HG02943 (cell line): ENCODE results near the gene MRPL41.
"Not testable (repeated sequence)": the region's sequence is repeated elsewhere in the genome, so short reads cannot be mapped to it uniquely, and the experiment has no call there.

Experiments
- ATAC-seq: cut with Tn5 transposase; IDR thresholded peaks from one replicate; pipeline ENCODE4 v1.9.1; 2021; ENCODE audit warnings: mild to moderate bottlenecking, low read depth, moderate library complexity; ENCODE audit not compliant: unreplicated experiment

MRPL41 gene

DNA sequence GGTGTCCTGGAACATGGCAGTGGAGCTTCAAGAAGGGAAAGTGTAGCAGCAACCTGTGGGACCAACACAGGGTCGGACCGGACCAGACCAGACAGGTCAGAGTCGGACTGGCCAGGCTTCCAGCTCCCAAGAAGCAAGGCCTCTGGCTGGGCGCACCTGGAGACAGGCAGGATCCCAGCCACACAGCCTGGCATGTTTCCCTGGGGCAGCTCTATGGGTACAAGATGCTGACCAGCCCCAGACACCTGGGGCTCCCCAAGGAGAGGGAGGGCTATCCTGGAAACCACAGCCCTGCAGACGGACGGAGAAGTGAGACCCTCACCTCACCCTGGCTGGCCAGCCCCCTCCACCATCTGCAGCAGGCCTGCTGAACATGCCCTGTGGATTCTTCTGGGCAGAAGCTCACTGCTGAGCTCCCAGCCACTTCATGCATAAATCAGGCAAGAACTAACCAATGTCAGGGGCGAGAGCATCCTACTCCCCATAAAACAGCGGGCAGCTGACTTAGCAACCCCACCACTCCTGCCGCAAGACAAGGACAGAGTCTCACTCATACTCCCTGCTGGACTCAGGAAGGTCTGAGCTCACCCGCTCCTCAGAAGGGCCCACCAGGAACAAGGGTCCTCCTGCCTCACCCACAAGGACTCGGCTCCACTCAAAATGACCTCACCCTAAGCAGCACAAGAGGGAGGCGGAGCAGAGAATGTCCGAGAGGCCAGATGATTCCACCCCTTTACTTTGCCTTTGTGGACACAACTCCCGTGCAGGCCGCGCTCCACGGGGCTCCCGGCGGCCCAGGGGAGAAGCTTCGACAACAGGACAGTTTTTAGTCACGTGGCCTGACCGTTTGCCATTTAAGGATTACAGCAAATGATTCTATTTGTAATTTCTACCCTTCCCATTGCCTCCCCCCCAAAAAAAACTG is 29.9 kb downstream of the MRPL41 start:
- no peak for ATAC-seq

DNA sequence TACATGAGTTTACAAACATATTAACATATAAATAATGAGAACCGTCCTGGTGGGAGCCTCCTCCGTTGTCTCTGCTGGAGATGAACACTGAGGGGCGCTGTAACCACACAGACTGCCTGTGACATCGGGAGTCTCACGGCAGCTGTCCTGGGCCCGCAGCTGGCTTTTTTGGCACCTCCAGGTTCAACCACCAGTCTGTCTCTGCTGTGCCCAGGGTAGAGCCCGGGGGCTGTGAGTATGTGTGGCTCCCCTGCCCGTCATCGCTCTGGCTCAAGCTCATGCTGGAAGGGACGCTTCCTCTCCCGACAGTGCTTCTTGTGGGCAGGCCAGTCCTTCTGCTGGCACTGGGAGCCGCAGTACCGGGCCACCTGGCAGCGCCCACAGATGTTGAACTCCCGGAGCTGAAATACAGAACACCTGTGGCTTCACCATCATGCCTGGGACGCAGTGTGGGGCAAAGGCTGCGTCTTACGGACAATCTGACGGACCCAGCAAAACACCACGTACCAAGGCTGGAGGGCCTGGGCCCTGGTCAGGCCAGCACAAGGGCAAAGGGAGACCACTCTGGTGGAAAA is 30.7 kb downstream of the MRPL41 start:
- ATAC-seq, result no peak

DNA sequence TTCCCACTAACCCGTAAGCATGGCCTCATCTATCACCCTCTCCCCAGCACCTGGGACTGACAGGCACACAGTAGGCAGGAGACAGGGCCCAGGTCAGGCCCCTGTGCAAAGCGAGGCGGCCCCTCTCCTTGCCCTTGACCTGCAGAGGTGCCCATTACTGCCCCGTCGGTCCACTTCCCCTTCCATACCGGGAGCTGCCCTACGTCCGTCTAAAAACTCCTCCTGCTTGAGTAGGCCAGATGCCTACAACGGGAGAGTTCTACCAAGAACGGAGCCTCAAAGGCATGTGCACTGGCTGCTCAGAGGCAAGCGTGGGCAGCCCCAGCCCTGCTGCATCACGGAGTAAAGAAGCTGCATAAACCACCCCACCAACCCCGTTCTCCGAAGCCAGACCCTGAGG is 31.7 kb downstream of the MRPL41 start:
- no peak for ATAC-seq

DNA sequence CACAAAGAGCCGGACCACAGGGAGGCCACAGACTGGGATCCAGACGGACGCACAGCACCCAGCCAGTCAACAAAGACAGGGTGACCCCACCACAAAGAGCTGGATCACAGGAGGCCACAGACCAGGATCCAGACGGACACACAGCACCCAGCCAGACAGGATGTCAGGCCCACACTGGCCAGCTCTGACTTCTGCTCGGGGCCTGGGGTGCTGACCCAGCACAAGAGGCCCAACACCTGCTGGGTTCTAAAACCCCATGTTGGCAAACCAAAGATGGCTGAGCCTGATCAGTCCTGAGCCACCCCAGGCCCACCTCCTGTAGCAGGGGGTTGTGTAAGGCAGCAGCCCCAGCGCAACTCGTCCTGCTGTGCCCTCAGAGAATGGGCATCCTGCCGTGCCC is 32.3 kb downstream of the MRPL41 start:
- no peak for ATAC-seq

DNA sequence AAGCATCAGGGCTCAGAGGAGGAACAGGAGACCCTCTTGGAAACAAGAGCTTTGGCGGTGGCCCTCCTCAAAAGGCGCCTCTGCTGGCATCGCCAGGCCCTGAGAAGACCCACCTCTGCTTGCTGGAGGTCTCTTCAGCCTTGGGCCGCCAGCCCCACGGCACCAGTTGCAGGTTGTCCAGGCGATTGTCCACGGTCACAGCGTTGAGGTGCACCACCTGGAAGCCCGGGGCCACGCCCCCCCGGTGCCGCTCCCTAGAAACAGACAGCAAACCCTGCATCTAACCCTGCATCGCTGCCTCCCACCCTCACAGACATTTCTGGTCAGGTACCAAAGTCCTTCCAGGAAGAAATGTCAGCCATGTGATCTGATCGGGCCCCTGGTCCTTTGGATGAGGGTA is 35.2 kb downstream of the MRPL41 start:
- no peak for ATAC-seq

DNA sequence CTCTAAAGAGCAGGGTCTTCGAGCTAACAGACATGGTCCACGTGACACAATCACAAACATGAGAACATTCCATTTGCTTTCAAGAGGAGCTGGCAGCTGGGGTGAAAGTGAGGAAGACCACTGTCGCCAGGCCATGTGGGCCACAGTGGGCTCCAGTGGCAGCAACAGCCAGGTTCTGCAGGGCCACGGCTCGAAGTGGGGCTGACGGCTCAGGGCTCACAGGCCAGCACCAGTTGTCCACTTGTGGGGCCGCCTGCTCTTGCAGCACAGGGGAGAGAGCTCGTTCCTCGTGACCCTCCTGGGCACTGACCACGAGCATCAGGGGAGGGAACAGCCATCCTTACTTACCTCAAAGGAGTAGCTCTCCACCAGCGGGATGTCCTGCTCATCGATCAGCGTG is 36.6 kb downstream of the MRPL41 start:
- no peak for ATAC-seq

DNA sequence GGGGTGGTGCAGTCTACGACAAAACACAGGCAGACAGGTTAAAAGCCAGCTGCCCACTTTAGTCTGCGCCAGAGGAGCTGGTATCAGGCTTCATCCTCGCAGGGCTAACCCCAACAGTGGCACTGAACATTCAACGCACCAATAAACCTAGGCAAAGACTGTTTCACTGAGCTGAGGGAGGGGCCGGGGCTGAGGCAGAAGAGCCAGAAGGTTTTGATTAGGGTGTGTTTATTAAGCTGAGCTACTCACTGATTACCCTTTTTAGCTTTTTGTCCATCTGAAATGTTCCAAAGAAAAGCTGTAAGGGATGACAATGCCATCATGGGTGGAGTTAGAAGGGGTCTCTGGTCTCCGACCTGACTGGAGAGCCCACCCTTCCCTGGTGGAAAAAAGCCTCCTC is 37.2 kb downstream of the MRPL41 start:
- no peak for ATAC-seq

DNA sequence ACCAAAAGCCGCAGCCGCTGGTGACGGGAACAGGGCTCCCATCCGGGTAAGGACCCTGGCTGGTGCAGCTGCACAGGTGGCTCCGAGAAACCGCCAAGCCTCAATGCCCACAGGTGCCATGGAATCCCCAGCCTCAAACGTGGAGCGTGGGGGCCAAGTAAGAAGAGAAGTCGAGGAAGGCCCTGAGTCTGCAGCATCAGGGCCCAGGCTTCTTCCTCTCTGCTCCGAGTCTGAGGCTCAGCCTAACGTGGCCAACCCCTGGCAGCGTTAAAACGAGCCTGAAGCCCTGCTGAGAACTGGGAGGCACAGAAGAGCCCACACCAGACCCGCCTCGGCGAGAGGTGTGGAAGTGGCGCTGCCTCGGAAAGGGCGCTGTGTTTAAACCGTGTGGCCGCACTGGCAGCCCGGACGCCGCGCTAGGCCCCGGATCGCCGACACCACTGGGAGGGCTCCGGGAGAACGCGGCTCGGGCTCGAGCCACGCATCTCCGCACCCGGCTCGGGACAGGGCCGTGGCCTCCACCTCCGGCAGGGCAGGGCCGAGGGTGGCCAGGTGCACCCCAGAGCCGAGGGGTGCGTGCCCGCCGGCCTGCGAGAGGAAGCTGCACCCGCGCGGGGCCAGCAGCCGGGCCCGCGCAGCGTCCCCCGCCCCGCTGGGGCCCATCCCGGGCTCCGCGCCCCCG is 37.9 kb downstream of the MRPL41 start:
- peak; percentile 16 for ATAC-seq

DNA sequence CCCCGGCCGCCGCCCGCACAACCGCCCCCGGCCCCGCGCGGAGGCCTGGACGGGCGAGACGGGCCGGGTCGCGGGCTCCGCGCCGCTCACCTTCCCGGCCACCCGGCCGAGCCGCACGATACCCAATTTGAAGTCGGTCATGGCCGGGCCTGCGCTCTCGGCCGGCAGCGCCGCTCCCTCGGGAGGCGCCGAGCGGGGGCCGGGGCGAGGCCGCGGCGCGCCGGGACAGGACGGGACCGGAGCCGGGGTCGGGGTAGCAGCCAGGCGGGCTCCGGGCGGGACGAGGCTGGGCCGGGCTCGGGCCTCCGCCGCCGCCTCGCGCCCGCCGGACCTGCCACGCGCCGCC is 38.4 kb downstream of the MRPL41 start:
- peak; percentile 22 for ATAC-seq

DNA sequence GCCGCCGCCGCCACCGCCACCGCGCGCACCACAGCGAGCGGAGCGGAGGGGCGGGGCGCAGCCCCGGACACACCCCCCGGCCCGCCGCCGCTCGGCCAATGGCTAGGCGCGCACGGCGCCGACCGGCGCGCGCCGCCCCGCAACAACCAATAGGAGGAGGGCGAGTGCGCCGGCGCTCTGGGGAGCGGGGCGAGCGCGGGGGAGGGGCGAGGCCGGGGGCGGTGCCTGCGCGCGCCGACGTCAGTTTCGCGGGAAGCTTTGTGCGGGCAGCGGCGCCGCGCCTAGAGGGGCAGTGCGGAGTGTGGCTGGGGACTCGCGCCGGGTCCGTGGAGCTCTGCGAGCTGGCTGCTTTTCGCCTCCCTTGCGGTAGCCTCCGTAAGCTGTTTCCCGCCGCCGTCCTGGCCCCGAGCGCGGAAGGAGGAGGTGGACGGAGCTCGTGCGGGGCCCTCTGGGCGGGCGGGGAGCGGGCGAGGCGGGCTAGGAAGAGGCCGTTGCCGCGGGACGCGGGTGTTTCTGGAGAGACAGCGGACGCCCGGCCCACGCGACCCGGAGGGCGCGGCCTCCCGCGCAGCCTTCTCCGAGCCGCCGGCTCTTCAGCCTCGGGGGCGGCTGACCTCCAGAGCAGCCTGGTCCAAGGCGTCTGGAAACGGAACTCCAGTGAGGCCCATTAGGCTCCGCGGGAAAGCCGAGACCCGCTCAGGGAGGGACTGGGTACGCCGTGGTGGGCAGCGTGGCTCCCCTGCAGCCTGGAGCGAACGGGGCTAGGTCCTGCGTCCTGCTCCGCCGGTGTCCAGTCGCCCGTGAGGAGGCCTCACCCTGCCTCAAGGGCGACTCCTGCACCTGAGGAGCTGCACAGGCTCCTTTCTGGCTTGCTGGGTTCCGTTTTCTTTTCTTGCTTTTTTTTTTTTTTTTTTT is 39.0 kb downstream of the MRPL41 start, which contains the start of gene ZMYND19:
ZMYND19 (minus strand) TSS at position 44 of the 915 bp plus-strand sequence. CDS start 249 bp downstream, outside the sequence.
- ATAC-seq, result peak; percentile 73

DNA sequence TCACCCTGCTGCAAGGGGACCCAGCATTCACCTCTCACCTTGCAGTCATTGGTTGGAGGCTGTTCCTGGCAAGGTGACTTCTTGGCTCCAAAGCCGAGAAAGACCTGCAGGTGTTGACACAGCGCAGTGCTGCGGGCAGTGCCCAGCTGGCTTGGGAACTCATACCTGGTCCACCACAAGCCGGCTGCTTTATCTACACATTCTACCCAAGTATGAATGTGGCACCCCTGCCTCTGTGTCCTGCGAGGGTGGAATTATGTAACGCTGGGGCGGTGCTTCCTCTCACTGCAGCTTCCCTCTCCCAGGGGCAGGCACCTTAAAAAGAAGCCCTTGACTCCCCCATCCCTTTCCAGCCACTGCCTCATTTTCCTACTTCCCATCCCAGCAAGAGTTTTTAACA is 41.1 kb downstream of the MRPL41 start:
- no peak for ATAC-seq

DNA sequence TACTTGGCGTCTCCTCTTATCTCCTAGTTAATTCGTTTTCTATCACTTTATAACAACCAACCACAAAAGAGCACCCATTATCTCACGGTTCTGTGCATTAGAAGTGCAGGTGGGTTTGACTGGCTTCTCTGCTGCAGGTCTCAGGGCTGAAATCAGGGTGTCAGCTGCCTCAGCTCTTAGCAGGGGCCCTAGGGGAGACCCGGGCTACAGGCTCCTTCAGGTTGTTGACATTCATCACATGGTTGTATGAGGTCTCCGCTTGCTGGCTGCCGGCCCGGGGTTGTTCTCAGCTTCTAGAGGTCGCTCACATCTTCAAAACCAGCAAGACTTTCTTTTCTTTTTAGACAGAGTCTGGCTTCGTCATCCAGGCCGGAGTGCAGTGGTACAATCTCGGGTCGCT is 41.5 kb downstream of the MRPL41 start:
- no peak for ATAC-seq

DNA sequence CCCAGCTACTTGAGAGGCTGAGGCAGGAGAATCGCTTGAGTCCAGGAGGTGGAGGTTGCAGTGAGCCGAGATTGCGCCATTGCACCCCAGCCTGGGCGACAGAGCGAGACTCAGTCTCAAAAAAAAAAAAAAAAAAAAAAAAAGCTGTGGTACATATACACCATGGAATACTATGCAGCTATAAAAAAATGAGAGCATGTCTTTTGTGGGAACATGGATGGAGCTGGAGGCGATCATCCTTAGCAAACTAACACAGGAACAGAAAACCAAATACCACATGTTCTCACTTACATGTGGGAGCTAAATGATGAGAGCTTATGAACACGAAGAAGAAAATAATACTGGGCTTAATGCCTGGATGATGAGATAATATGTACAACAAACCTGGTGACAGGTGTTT is 44.9 kb downstream of the MRPL41 start:
- not testable (repeated sequence) for ATAC-seq

DNA sequence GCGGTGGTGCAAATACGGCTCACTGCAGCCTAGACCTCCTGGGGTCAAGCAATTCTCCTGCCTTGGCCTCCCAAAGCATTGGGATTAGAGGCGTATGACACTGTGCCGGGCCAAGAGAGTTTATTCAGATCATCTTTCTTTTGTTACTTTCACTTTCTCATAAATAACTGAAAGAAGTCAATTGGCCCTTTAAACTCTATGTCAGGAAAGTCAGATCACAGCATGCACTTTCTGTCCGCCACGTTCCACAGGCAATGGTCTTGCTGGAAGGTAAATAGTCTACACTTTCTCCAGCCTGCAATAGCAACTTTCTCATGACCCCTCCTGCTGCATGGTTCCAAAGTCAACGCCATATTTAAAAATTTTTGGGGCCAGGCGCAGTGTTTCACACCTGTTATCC is 47.3 kb downstream of the MRPL41 start:
- ATAC-seq, result no peak
